Measurements from ENCODE around the gene UNC80. TPM values are rescaled to one million over a fixed set of nuclear protein-coding genes. Genes with fewer than 3 reads are reported as not detected.

Gene UNC80
- total RNA-seq, 1 donor from 2014 or later: 0.38 TPM

DNA sequence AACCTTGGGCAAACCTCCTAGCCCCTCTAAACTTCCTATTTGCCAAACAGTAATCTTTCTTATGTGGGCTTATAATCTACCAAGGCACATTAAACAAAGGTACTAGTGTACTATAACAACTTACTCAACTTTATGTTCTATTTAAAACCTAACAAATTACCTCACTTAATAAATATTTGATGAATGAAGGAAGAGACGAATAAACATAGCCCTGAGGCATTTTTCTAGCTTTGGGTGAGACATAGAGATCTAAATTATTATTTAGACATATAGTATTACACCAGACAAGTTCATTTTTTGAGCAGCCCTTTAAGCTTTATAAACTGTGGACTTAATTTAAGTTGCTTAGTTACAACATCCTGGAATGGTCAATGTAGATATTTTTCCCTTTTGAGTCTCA is 104.6 kb downstream of the UNC80 start:
- DNase-seq (ENCODE audit: low spot score in 2 of 2, unreplicated experiment in 2 of 2): no peak
- peak overlapping the region; percentile 9 for H3K27ac Mint-ChIP-seq
- H3K9me3 Mint-ChIP-seq: no peaks in the 10 kb centered on the region
- H3K4me3 Mint-ChIP-seq: no peak overlapping the region
- H3K36me3 Mint-ChIP-seq: no peaks in the 10 kb centered on the region
- H3K27me3 Mint-ChIP-seq (ENCODE audit: low read depth): no peaks in the 10 kb centered on the region
- TF ChIP-seq, protein P1, sequence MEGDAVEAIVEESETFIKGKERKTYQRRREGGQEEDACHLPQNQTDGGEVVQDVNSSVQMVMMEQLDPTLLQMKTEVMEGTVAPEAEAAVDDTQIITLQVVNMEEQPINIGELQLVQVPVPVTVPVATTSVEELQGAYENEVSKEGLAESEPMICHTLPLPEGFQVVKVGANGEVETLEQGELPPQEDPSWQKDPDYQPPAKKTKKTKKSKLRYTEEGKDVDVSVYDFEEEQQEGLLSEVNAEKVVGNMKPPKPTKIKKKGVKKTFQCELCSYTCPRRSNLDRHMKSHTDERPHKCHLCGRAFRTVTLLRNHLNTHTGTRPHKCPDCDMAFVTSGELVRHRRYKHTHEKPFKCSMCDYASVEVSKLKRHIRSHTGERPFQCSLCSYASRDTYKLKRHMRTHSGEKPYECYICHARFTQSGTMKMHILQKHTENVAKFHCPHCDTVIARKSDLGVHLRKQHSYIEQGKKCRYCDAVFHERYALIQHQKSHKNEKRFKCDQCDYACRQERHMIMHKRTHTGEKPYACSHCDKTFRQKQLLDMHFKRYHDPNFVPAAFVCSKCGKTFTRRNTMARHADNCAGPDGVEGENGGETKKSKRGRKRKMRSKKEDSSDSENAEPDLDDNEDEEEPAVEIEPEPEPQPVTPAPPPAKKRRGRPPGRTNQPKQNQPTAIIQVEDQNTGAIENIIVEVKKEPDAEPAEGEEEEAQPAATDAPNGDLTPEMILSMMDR (IDR thresholded peaks at IDR 0.05; ENCODE audit: unreplicated experiment): no peak
- peaks cover 22% of the 10 kb centered on the region for H3K4me1 Mint-ChIP-seq

DNA sequence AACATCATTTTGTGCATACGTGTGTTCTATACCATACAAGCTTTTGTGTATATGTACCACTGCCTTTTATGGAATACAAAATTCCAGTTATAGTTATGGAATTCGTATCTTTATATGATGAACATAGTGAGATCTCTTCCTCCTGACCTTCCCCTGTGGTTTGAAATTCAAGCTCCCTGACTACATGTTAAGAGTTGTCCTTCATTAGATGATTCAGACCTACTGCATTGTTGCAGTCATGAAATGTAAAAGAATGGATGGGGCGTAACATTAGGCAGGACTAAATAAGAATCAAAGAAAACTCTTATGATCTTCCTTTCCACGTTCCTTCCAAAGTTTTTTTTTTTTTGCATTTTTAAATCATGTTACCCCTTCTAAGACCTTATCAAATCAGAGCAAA is 107.1 kb downstream of the UNC80 start:
- TF ChIP-seq, protein P1 (IDR thresholded peaks at IDR 0.05; ENCODE audit: unreplicated experiment): no peak
- Mint-ChIP-seq H3K9me3 (no peaks in the 10 kb centered on the region), H3K4me1 (peaks cover 22% of the 10 kb centered on the region), H3K36me3 (no peaks in the 10 kb centered on the region), H3K27me3 (ENCODE audit: low read depth) (no peaks in the 10 kb centered on the region), H3K27ac (no peak overlapping the region), H3K4me3 (no peak overlapping the region)
- DNase-seq (ENCODE audit: low spot score in 2 of 2, unreplicated experiment in 2 of 2): no peak

DNA sequence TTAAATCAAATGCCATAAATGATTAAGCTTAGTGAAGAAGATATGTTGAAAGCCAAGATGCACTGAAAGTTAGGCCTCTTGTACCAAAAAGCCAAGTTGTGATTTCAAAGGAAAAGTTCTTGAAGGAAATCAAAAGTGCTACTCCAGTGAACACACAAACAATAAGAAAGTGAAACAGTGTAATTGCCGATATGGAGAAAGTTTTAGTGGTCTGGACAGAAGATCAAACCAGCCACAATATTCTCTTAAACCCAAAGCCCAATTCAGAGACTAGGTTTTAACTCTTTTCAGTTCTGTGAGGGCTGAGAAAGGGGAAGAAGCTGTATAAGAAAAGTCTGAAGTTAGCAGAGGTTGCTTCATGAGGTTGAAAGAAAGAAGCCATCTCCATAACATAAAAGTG is 129.0 kb downstream of the UNC80 start:
- Mint-ChIP-seq H3K27me3 (ENCODE audit: low read depth) (no peaks in the 10 kb centered on the region), H3K36me3 (no peaks in the 10 kb centered on the region), H3K4me1 (no peaks in the 10 kb centered on the region), H3K4me3 (no peak overlapping the region), H3K27ac (no peak overlapping the region), H3K9me3 (peaks cover 7% of the 10 kb centered on the region)
- TF ChIP-seq, protein P1 (IDR thresholded peaks at IDR 0.05; ENCODE audit: unreplicated experiment): no peak
- DNase-seq (ENCODE audit: low spot score in 2 of 2, unreplicated experiment in 2 of 2): no peak

DNA sequence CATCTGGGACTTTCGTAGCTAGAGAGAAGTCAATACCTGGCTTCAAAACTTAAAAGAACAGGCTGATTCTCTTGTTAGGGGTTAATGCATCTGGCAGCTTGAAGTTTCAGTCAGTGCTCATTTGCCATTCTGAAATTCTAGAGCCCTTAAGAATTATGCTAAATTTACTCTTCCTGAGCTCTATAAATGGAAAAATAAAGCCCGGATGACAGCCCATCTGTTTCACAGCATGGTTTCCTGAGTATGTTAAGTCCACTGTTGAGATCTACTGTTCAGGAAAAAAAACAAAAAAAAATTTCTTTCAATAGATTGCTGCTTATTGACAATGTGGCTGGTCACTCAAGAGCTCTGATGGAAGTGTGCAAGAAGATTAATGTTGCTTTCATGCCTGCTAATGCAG is 129.5 kb downstream of the UNC80 start:
- Mint-ChIP-seq H3K9me3 (peaks cover 7% of the 10 kb centered on the region), H3K4me1 (no peaks in the 10 kb centered on the region), H3K27ac (no peak overlapping the region), H3K27me3 (ENCODE audit: low read depth) (no peaks in the 10 kb centered on the region), H3K36me3 (no peaks in the 10 kb centered on the region), H3K4me3 (no peak overlapping the region)
- TF ChIP-seq, protein P1 (IDR thresholded peaks at IDR 0.05; ENCODE audit: unreplicated experiment): no peak
- no peak for DNase-seq (ENCODE audit: low spot score in 2 of 2, unreplicated experiment in 2 of 2)

DNA sequence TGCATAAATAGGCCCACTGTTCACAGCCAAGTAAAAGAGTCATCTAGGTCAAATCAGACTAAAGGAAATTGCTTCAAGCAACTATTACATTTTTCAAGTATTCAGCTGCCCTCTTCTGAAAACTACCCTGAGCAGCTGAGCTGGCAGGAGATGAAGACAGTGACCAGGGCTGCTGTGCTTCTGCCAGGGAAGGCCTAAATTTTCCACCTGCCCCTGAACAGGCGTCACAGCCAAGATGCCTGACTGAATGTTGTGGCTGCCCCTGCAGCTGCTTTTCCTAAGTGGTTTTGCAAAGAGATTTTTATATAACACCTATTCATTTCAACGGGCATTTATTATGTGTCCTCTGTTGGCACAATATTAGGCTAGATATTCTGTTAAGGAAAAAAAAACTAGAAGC is 134.1 kb downstream of the UNC80 start:
- H3K27ac Mint-ChIP-seq: no peak overlapping the region
- H3K4me3 Mint-ChIP-seq: no peak overlapping the region
- no peaks in the 10 kb centered on the region for H3K27me3 Mint-ChIP-seq (ENCODE audit: low read depth)

More for the DNA sequence above, 134.1 kb downstream of the UNC80 start:
- TF ChIP-seq, protein P1 (IDR thresholded peaks at IDR 0.05; ENCODE audit: unreplicated experiment): no peak
- H3K36me3 Mint-ChIP-seq: no peaks in the 10 kb centered on the region
- no peak for DNase-seq (ENCODE audit: low spot score in 2 of 2, unreplicated experiment in 2 of 2)
- H3K9me3 Mint-ChIP-seq: peaks cover 16% of the 10 kb centered on the region
- H3K4me1 Mint-ChIP-seq: no peaks in the 10 kb centered on the region
